GM12872 (cell line): ENCODE results near the gene NUP188.

ENCODE experiments used
- CTCF ChIP-seq: IDR thresholded peaks from 3 replicates; pipeline ENCODE4 v1.5.1; 2011; ENCODE audit warnings: low read depth, mild to moderate bottlenecking, low read length, moderate library complexity; ENCODE audit not compliant: insufficient read depth

NUP188 gene

GRCh38 chr9:128902351-128903078 lies 45.0 kb upstream of the NUP188 start:
- no peak for TF ChIP-seq CTCF

GRCh38 chr9:128903079-128903461 lies 44.4 kb upstream of the NUP188 start:
- TF ChIP-seq CTCF, result no peak

GRCh38 chr9:128903871-128904620 lies 43.5 kb upstream of the NUP188 start:
- TF ChIP-seq CTCF, result no peak

- no peak for TF ChIP-seq CTCF
Observed at GRCh38 chr9:128905964-128906363, 41.5 kb upstream of the NUP188 start.

GRCh38 chr9:128906741-128907140 lies 40.8 kb upstream of the NUP188 start:
- TF ChIP-seq CTCF, result no peak

- TF ChIP-seq CTCF, result no peak
Observed at GRCh38 chr9:128908372-128908771, 39.1 kb upstream of the NUP188 start.

GRCh38 chr9:128909859-128910258 lies 37.6 kb upstream of the NUP188 start:
- no peak for TF ChIP-seq CTCF
